GM12874 (cell line): ENCODE measurements around the gene EHD4.
A peak's percentile ranks its signal among the peaks of the same experiment; 100 is the strongest.

Source experiments
- CTCF ChIP-seq: IDR thresholded peaks from 2 replicates; pipeline ENCODE4 v1.5.1; 2011; ENCODE audit warnings: low read depth, mild to moderate bottlenecking, control low read depth, low read length, moderate library complexity; ENCODE audit not compliant: insufficient read depth

Gene EHD4

GRCh38 chr15:41894791-41895463 is 77.4 kb downstream of the EHD4 start:
- TF ChIP-seq CTCF = 0 out of 2 replicates have a peak, but pooled peaks have one; percentile 16

DNA sequence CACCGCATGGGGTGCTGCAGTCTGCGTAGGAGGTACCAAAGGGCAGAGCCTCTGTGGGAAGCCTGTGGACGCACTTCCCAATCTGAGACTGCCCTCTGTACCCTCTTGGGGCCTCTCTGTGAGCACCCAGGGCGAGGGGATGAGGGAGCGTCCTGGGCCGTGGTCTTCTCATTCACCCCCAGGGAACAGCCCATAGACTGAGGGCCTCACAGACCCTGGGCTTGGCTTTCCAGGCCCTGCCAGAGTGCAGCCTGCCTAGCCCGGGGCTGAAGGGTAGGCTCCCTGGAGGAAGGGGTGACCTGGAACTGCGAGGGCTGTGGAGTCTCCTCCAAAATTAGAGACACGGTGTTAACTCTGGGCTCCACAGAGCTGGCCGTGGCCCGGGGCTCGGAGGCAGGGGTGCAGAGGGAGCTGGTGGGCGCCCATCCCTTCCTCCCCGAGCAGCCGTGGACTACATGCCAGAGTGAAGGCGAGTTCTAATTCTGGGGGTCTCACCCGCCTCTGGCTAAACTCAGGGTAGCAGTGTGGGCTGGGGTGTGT is 78.0 kb downstream of the EHD4 start:
- no peak for TF ChIP-seq CTCF

DNA sequence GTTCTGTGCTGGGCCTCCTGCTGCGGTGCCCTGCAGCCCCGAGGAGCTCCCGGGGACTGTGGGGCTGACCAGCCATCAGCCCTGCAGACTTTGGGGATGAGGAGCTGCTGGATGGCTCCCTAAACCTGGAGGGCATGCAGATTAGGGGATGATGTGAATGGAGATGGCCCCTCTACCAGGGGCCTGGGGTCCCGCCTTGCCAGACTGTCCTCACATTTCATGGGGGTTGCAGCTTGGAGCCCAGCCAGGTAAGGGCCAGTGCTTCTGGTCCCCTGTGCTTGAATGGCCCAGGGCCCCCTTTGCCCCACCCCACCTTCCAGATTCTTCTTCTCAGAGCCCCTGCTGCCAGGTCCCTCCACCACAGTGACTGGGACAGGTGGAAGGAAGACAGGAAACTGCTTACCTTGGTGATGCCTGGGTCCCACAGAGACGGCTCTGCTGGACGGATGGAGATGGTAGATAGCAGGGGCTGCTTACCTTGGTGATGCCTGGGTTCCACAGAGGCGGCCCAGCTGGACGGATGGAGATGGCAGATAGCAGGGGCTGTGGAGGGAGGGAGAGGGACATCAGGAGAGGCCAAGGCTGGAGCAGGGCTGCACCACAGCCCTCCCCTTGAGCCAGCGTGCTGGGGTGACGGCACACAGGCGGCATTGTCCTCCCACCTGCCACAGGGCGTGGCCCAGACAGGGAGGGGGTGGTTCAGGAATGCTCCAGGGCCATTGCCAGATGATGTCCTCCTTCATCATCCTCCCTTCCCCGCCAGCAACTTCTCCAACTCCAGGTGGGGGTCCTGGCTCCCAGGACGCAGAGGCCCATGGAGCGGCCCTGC is 78.7 kb downstream of the EHD4 start, which contains the start of gene SPTBN5:
TSS of gene SPTBN5 (minus strand) at position 632 of the 829 bp plus-strand sequence. CDS start at position 76, 556 bp downstream.
- TF ChIP-seq CTCF = no peak

- no peak for TF ChIP-seq CTCF
Measured at GRCh38 chr15:41892621-41893421, 79.5 kb downstream of the EHD4 start.

DNA sequence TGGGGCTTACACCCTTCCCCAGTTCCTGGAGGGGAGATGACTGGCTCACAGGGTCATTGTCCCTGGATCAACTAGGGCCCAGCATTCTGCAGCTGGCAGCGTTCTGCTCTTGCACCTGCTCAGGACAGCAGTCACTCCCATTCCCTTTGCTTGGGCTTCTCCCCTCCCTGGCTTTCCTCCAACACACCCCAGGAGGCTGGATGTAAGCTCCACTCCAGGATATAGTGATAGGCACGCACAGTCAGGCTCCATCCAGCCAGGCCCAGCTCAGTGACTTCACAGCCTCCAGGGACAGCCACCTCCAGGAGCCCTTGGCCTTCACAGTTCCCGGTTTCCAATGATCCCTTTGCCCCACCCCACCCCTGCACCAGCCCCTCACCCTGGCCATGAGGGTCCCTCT is 80.4 kb downstream of the EHD4 start:
- no peak for TF ChIP-seq CTCF

DNA sequence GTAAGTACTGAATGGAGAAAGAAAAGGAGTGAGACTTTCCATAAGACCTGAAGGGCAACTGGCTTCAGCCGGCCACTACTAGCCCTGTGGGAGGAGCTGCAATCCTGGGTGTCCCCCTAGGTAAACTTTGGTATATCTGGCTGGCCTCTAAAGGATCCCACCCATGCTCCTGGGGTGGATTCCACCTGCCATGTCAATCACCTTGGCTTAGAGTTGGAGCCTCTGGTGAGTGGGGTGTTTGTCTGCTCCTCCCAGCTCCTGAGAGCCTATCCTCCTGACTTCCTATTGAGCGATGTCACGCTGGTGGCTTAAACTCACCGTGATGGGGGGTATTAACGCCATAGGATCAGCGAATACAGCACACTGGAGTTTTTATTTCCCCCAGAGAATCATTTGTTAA is 81.1 kb downstream of the EHD4 start:
- no peak for TF ChIP-seq CTCF
